Stromal cell of bone marrow (primary cell): Measurements from ENCODE around the gene SYNE3.

Source experiments
- DNase-seq: peaks from one replicate; pipeline ENCODE4 v3.0.0-alpha.2; 2012; ENCODE audit warnings: low read depth

SYNE3 gene

GRCh38 chr14:95489214-95490137 lies 27.0 kb downstream of the SYNE3 start:
- DNase-seq: no peak

GRCh38 chr14:95488376-95489213 lies 27.9 kb downstream of the SYNE3 start:
- DNase-seq: no peak

- no peak for DNase-seq
Observed at GRCh38 chr14:95487669-95488084, 28.8 kb downstream of the SYNE3 start.

GRCh38 chr14:95486875-95487668 lies 29.4 kb downstream of the SYNE3 start:
- DNase-seq: no peak

- no peak for DNase-seq
Observed at GRCh38 chr14:95485222-95485819, 31.1 kb downstream of the SYNE3 start.

- DNase-seq: no peak
Observed at GRCh38 chr14:95484296-95484695, 32.2 kb downstream of the SYNE3 start.

- peak; percentile 93 for DNase-seq
Observed at GRCh38 chr14:95483309-95484165, 32.9 kb downstream of the SYNE3 start.

- no peak for DNase-seq
Observed at GRCh38 chr14:95482627-95483308, 33.7 kb downstream of the SYNE3 start.

GRCh38 chr14:95481391-95482022 lies 34.9 kb downstream of the SYNE3 start:
- no peak for DNase-seq

- DNase-seq: no peak
Observed at GRCh38 chr14:95480887-95481226, 35.6 kb downstream of the SYNE3 start.

GRCh38 chr14:95480109-95480886 lies 36.2 kb downstream of the SYNE3 start:
- DNase-seq: peak; percentile 88

- no peak for DNase-seq
Observed at GRCh38 chr14:95479494-95479893, 37.0 kb downstream of the SYNE3 start.

- DNase-seq: no peak
Observed at GRCh38 chr14:95478818-95479217, 37.6 kb downstream of the SYNE3 start.

GRCh38 chr14:95478309-95478708 lies 38.1 kb downstream of the SYNE3 start:
- no peak for DNase-seq

GRCh38 chr14:95477411-95478269 lies 38.8 kb downstream of the SYNE3 start:
- no peak for DNase-seq

GRCh38 chr14:95476747-95477146 lies 39.7 kb downstream of the SYNE3 start:
- DNase-seq: no peak

- no peak for DNase-seq
Observed at GRCh38 chr14:95475540-95476240, 40.8 kb downstream of the SYNE3 start.
